Esophagus squamous epithelium (tissue), 5 donors: ENCODE data around the gene TMEM132D. TPM values are rescaled to one million over a fixed set of nuclear protein-coding genes. Genes with fewer than 3 reads are reported as not detected.

ENCODE experiments used
- DNase-seq: peaks from one replicate; lab custom pipeline; 2025; lab: John Stamatoyannopoulos, UW
- H3K27ac ChIP-seq, 4 donors: fragments of 200-600 bp; sonication (generic); one replicate each; pipeline ENCODE4 v1.5.1; 2016 to 2019; ENCODE audit warnings: mild to moderate bottlenecking in 1 of 4
- H3K27me3 ChIP-seq, 4 donors: fragments of 200-600 bp; sonication (generic); 1 replicate in 3 of 4; 2 replicates in 1 of 4; pipeline versions ENCODE4 v1.5.1 to v1.6.0; 2017 to 2021; ENCODE audit warnings: antibody characterized with exemption in 1 of 4
- H3K36me3 ChIP-seq, 3 donors: fragments of 200-600 bp; sonication (generic); one replicate each; pipeline ENCODE4 v1.5.1; 2016 to 2019
- H3K4me1 ChIP-seq, 3 donors: fragments of 200-600 bp; sonication (generic); one replicate each; pipeline ENCODE4 v1.5.1; 2017 to 2019
- H3K4me3 ChIP-seq, 4 donors: fragments of 200-600 bp; sonication (generic); 1 replicate in 3 of 4; 2 replicates in 1 of 4; pipeline ENCODE4 v1.5.1; 2016 to 2019; ENCODE audit warnings: mild to moderate bottlenecking in 2 of 4, moderate library complexity in 1 of 4
- H3K9me3 ChIP-seq, 3 donors: fragments of 200-600 bp; sonication (generic); one replicate each; pipeline ENCODE4 v1.5.1; 2016 to 2019
- POLR2A ChIP-seq, 4 donors: fragments of 450-650 bp; IDR thresholded peaks; one replicate each; pipeline ENCODE4 v1.6.1; 2017; ENCODE audit warnings: antibody characterized with exemption in 4 of 4, mild to moderate bottlenecking in 4 of 4, moderate library complexity in 3 of 4
- WGBS, 2 donors: methylation state at CpG; one replicate each; pipeline ENCODE4 v1.1.5; 2018; 5-methylcytosine and 5-hydroxymethylcytosine counted together
- intact Hi-C: fragments of 100-400 bp; cut with DNase I; formaldehyde crosslinking; loops from one replicate; pipeline ENCODE4 v1.15.0; 2022
- total RNA-seq, 4 donors: library from RNA; depleted of rRNA; stranded (reverse); fragments of >200 nt; gene quantifications; one replicate each; pipeline ENCODE4 v1.1.0, GENCODE V29; 2016
- TF ChIP-seq, protein P1 (sequence below), 6 experiments: fragments of 450-650 bp in 4 of 6; fragments of 200-600 bp in 2 of 6; sonication (generic) in 2 of 6; IDR thresholded peaks; one replicate each; pipeline ENCODE4 v1.5.1; 2016 to 2019; ENCODE audit warnings: antibody characterized with exemption in 6 of 6, mild to moderate bottlenecking in 4 of 6, moderate library complexity in 4 of 6
- donor health status: DM: yes; HTN: yes; CAD: no.

Gene TMEM132D
- total RNA-seq, 4 donors from 2014 or later, result not detected

DNA sequence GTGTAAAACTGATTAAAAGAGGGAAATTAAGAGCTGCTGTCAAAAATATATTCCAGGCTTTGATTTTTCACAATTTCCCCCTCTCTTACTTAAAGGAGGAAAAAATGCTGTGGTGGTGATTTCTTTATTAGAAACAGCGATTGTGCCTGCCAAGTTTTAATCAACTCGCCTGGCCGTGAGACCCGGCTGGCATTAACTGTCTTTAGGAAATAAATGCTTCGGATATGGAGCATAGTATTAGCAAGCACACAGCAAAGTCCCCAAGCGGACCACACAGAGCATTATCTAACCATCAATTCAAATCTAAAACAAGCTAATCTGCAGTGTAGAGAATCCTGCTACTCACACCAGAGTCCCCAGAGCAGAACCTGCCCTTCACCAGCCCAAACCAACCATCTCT, 457.1 kb downstream of the TMEM132D start:
- H3K36me3 ChIP-seq, result no peaks in the 10 kb centered on the region
- no peaks in the 10 kb centered on the region for H3K4me1 ChIP-seq
- TF ChIP-seq POLR2A (IDR thresholded peaks at IDR 0.05), result no peak
- TF ChIP-seq, protein P1, sequence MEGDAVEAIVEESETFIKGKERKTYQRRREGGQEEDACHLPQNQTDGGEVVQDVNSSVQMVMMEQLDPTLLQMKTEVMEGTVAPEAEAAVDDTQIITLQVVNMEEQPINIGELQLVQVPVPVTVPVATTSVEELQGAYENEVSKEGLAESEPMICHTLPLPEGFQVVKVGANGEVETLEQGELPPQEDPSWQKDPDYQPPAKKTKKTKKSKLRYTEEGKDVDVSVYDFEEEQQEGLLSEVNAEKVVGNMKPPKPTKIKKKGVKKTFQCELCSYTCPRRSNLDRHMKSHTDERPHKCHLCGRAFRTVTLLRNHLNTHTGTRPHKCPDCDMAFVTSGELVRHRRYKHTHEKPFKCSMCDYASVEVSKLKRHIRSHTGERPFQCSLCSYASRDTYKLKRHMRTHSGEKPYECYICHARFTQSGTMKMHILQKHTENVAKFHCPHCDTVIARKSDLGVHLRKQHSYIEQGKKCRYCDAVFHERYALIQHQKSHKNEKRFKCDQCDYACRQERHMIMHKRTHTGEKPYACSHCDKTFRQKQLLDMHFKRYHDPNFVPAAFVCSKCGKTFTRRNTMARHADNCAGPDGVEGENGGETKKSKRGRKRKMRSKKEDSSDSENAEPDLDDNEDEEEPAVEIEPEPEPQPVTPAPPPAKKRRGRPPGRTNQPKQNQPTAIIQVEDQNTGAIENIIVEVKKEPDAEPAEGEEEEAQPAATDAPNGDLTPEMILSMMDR (IDR thresholded peaks at IDR 0.05), result no peak
- intact Hi-C loops, result no loop called here
- H3K9me3 ChIP-seq, result no peaks in the 10 kb centered on the region
- no peaks in the 10 kb centered on the region for H3K27me3 ChIP-seq
- 68 to 72% methylated on average over 6 of the region's 6 CpGs for WGBS, 2 donors
- no peak for DNase-seq
- H3K4me3 ChIP-seq, result no peak overlapping the region
- H3K27ac ChIP-seq, result no peak overlapping the region

DNA sequence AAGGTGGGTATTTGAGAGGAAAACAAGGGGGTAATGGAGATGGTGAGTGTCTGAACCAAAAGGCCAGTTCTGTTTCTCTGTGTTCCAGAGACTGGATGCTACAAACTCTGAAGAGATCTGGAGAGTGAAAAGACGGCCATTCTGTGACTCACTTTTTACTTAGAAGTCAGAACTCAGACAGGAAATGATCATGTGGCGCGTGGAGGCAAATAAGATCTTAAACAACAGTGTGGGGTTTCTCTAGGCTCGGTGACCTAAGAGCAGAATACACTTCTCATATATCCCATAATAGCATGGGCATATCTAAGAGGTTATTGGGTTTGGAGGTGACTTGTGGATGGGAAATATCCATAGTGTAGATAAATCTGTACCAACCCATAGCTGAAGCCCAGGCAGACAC, 463.5 kb downstream of the TMEM132D start:
- no peaks in the 10 kb centered on the region for H3K36me3 ChIP-seq
- no peak for DNase-seq
- no peak overlapping the region for H3K27ac ChIP-seq
- H3K4me3 ChIP-seq, result no peak overlapping the region
- no peaks in the 10 kb centered on the region for H3K9me3 ChIP-seq
- no peak for TF ChIP-seq POLR2A (IDR thresholded peaks at IDR 0.05)
- TF ChIP-seq, protein P1 (IDR thresholded peaks at IDR 0.05), result no peak
- intact Hi-C loops, result no loop called here
- H3K27me3 ChIP-seq, result no peaks in the 10 kb centered on the region
- WGBS, 2 donors, result 75 to 77% methylated on average over 4 of the region's 4 CpGs
- H3K4me1 ChIP-seq, result no peaks in the 10 kb centered on the region

DNA sequence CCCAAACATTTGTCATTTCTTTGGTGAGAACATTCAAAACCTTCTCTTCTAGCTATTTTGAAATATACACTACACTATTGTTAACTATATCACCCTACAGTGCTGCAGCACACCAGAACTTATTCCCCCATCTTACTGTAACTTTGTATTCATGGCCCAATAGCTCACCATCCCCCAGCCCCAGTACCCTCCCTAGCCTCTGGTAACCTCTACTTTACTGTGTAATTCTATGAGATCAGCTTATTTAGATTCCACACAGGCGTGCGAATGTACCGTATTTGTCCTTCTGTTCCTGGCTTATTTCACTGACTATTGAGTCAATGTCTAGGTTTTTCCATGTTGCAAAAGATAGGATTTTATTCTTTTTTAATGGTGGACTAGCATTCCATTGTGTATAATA, 469.0 kb downstream of the TMEM132D start:
- no peak for TF ChIP-seq POLR2A (IDR thresholded peaks at IDR 0.05)
- TF ChIP-seq, protein P1 (IDR thresholded peaks at IDR 0.05), result no peak
- H3K27ac ChIP-seq, result no peak overlapping the region
- no peaks in the 10 kb centered on the region for H3K4me1 ChIP-seq
- DNase-seq, result no peak
- H3K4me3 ChIP-seq, result no peak overlapping the region
- H3K27me3 ChIP-seq, result no peaks in the 10 kb centered on the region
- H3K36me3 ChIP-seq, result no peaks in the 10 kb centered on the region
- intact Hi-C loops, result no loop called here
- H3K9me3 ChIP-seq, result no peaks in the 10 kb centered on the region
- WGBS, 2 donors, result 94 to 97% methylated on average over 3 of the region's 3 CpGs

DNA sequence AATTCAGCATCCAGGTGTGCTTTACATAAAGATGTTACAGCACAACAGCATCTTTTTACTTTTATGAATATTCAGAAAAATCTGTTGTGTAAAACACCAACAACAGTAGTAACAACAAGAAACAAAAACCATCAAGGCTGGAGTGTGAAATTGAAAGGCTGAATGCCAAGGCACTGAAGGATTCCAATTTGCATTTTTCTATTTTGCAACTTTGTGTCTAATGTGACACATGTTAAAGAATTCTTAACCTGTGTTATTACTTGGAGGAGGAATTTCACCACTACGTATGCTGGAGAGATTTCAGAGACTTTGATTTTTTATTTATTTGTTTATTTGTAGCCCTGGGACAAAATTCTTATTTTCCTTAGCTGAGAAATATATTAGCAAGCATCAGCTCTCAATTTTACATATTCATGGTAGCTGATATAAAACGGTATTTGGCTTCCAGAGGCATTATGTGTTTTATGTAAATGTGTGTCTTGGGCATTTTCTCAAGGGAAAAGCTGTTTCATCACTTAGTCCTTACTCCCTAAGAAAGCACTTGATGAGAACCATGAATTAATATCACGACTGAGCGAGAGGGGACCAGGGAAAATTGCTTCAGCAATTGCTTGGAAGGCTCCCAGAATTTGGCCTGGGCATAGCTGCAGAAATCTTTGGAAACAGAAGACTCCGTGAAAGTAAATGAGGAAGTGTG, 475.4 kb downstream of the TMEM132D start:
- no peak overlapping the region for H3K4me3 ChIP-seq
- no peaks in the 10 kb centered on the region for H3K9me3 ChIP-seq
- TF ChIP-seq, protein P1 (IDR thresholded peaks at IDR 0.05), result no peak
- TF ChIP-seq POLR2A (IDR thresholded peaks at IDR 0.05), result no peak
- no peak overlapping the region for H3K27ac ChIP-seq
- no peaks in the 10 kb centered on the region for H3K4me1 ChIP-seq
- no peaks in the 10 kb centered on the region for H3K27me3 ChIP-seq
- intact Hi-C loops, result no loop called here
- no peak for DNase-seq
- 43 to 61% methylated on average over 5 of the region's 5 CpGs for WGBS, 2 donors
- H3K36me3 ChIP-seq, result no peaks in the 10 kb centered on the region

DNA sequence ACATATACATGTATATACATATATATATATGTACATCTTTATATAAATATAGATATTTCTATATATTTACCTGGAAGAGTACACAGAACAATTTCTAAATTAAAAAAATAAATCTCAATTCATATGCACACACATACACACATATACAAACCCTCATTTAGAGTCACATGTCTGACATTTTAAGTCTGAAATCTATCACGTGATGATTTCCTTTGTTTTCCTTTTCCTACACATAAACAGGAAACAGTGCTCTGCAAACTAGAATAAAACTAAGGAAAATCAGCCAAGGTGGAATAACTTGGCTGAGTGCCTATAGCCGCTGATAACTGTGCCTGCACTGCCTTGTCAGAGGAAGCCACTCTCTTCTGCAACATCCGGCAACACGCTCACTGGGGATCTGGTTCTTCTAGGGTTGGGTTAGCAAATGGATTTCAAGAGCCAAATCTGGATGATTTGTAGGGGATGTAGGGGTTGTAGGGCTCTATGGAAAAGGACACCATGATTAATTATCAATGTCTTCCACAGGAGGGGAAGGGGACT, 480.7 kb downstream of the TMEM132D start:
- no peak for DNase-seq
- intact Hi-C loops, result no loop called here
- Histone ChIP-seq H3K9me3 (no peaks in the 10 kb centered on the region), H3K4me1 (no peaks in the 10 kb centered on the region), H3K36me3 (no peaks in the 10 kb centered on the region), H3K27ac (no peak overlapping the region), H3K27me3 (no peaks in the 10 kb centered on the region), H3K4me3 (no peak overlapping the region)
- 43 to 52% methylated on average over 3 to 4 of the region's 4 CpGs for WGBS, 2 donors
- TF ChIP-seq, protein P1 (IDR thresholded peaks at IDR 0.05), result no peak
- no peak for TF ChIP-seq POLR2A (IDR thresholded peaks at IDR 0.05)
